A549 (cell line): ENCODE measurements around the gene RANBP6. TPM values are rescaled to one million over a fixed set of nuclear protein-coding genes. Genes with fewer than 3 reads are reported as not detected.
"Not testable (repeated sequence)": the region's sequence is repeated elsewhere in the genome, so short reads cannot be mapped to it uniquely, and the experiment has no call there.

Source experiments
- ATAC-seq, 2 experiments: fragments of 200-7000 bp in 1 of 2; fragments of >200 bp in 1 of 2; cut with Nextera tagmentation in 1 of 2; cut with Tn5 transposase in 1 of 2; 3 replicates each; pipeline versions ENCODE4 v1.8.0 to v1.9.1; 2018 to 2020; ENCODE audit warnings: mild to moderate bottlenecking in 1 of 2, moderate library complexity in 1 of 2
- CTCF ChIA-PET: fragments of 300-600 bp; sonication (Branson Sonifier 250); formaldehyde crosslinking; extraction: SDS; loops from one replicate; lab custom pipeline; 2021; ENCODE audit warnings: antibody characterized with exemption, inconsistent platforms; lab: Yijun Ruan, JAX
- POLR2A ChIA-PET: fragments of 350-600 bp; formaldehyde crosslinking; extraction: SDS; loops from one replicate; lab custom pipeline; 2021; ENCODE audit warnings: antibody characterized with exemption, inconsistent platforms; lab: Yijun Ruan, JAX
- DNase-seq, 2 experiments: peaks; one replicate each; pipeline versions ENCODE4 v3.0.0 to v3.0.0-alpha.2; 2011 to 2016; ENCODE audit warnings: low read depth in 1 of 2, low spot score in 1 of 2
- FAIRE-seq: peaks from 2 replicates; lab custom pipeline; 2011; peaks lifted over from hg19 to GRCh38; lab: Jason Lieb, UNC
- H3K27ac ChIP-seq, 2 experiments: fragments of >200 bp; sonication (Bioruptor Twin); formaldehyde crosslinking; 3 replicates each; pipeline ENCODE4 v1.5.1; 2016 to 2017
- H3K4me1 ChIP-seq: fragments of >200 bp; sonication (Bioruptor Twin); formaldehyde crosslinking; 3 replicates; pipeline ENCODE4 v1.6.1; 2016
- H3K4me2 ChIP-seq: fragments of >200 bp; sonication (Bioruptor Twin); formaldehyde crosslinking; 3 replicates; pipeline ENCODE4 v1.6.1; 2016
- H3K4me3 ChIP-seq: fragments of >200 bp; sonication (Bioruptor Twin); formaldehyde crosslinking; 3 replicates; pipeline ENCODE4 v1.5.1; 2016
- H3K9me3 ChIP-seq: fragments of >200 bp; sonication (Bioruptor Twin); formaldehyde crosslinking; 3 replicates; pipeline ENCODE4 v1.6.1; 2016
- CHD4 ChIP-seq: fragments of 200-600 bp; sonication (generic); IDR thresholded peaks from 2 replicates; pipeline ENCODE4 v1.6.1; 2016; ENCODE audit warnings: antibody characterized with exemption, mild to moderate bottlenecking, borderline replicate concordance
- FOSL2 ChIP-seq, 2 experiments: fragments of 450-650 bp in 1 of 2; fragments of >200 bp in 1 of 2; sonication (Bioruptor Twin) in 1 of 2; formaldehyde crosslinking; IDR thresholded peaks; 2 replicates each; pipeline versions ENCODE4 v1.5.0 to v1.6.1; 2016 to 2020; ENCODE audit warnings: mild to moderate bottlenecking in 1 of 2, moderate library complexity in 1 of 2
- HOXB5 ChIP-seq: fragments of 250-450 bp; sonication (Bioruptor Pico); IDR thresholded peaks from 2 replicates; pipeline ENCODE4 v1.5.0; 2020; ENCODE audit warnings: mild to moderate bottlenecking, moderate library complexity
- JUN ChIP-seq, 2 experiments: fragments of >200 bp; sonication (Bioruptor Twin); formaldehyde crosslinking; IDR thresholded peaks; 2 replicates in 1 of 2; 3 replicates in 1 of 2; pipeline ENCODE4 v1.6.1; 2016 to 2017
- JUNB ChIP-seq: fragments of >200 bp; sonication (Bioruptor Twin); formaldehyde crosslinking; IDR thresholded peaks from 2 replicates; pipeline ENCODE4 v1.6.1; 2016
- WGBS: methylation state at CpG from one replicate; pipeline ENCODE4 v1.1.6; 2017; ENCODE audit errors: missing lambda C conversion rate; 5-methylcytosine and 5-hydroxymethylcytosine counted together
- polyA plus RNA-seq, 4 experiments: library from polyadenylated mRNA; depleted of rRNA in 3 of 4; stranded (reverse); fragments of >200 nt; fragmentation: RNase III in 1 of 4; extraction: RNeasy Plus Mini Kit Qiagen cat#74134 plus additional on column Dnase treatment in 1 of 4; gene quantifications; 2 replicates in 3 of 4; 3 replicates in 1 of 4; pipeline ENCODE4 v1.2.3, GENCODE V29; 2011 to 2017
- TF ChIP-seq, protein P1 (sequence below): fragments of >200 bp; sonication (Bioruptor Twin); formaldehyde crosslinking; IDR thresholded peaks from 3 replicates; pipeline ENCODE4 v1.5.1; 2016
- TF ChIP-seq, protein P2 (sequence below): fragments of >200 bp; sonication (Bioruptor Twin); formaldehyde crosslinking; IDR thresholded peaks from 3 replicates; pipeline ENCODE4 v1.6.1; 2016
- TF ChIP-seq, protein P3 (sequence below): IDR thresholded peaks from 2 replicates; pipeline ENCODE4 v1.6.1; 2012

Gene RANBP6
- polyA plus RNA-seq, 2 of the 4 experiments (the other 2 are of a cell fraction), result 17.4 to 19.6 TPM

DNA sequence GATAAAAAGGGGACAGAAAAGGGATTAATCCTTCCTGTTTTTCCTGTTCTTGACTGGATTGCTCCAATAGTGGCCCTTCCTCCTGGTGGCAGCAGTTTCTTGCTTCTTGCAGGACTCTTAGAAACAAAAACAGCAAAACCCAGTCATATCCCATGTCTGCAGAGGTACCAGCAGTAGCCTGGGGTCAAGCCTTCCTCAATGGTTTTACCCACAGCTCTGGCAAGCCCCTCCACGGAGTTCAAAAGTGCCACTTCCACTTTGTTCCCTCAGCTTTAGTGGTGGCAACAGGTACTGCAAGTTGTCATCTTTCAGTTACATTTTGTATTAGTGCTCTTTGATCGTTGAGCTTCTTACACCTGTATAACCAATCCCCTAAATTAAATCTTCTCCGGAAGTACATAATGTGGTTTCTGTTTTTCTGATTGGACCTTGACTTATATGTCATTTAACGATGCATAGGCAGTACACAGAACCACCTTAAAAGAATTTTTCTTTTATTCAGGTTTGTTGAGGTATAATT, 8.7 kb upstream of the RANBP6 start:
- POLR2A ChIA-PET, result interaction anchor here (1.5 kb wide), 2 partner anchors 9 to 16 kb away, joined by 5 to 12 read pairs; partner anchors contain the start of gene RANBP6
- H3K27ac ChIP-seq, result peak overlapping the region in 1 of 2 experiments; percentile 63; a peak in 2 of 6 replicates

DNA sequence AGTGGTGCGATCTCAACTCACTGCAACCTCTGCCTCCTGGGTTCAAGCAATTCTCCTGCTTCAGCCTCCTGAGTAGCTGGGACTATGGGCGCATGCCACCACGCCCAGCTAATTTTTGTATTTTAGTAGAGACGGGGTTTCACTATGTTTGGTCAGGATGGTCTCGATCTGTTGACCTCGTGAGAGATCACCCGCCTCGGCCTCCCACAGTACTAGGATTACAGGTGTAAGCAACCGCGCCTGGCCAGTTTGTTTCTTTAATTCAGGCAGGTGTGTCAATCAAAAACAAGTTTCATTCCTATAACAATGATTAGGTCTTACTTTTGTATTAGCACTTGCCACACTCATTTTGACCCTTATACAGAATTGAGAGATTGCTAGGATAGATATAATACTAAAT, 1.6 kb upstream of the RANBP6 start:
- not testable (repeated sequence) for H3K4me1 ChIP-seq, H3K27ac ChIP-seq, H3K9me3 ChIP-seq, ATAC-seq, FAIRE-seq, DNase-seq, H3K4me2 ChIP-seq, H3K4me3 ChIP-seq
- WGBS, result 96% methylated on average over 10 of the region's 10 CpGs
- CTCF ChIA-PET, result interaction anchor here (0.6 to 1.5 kb wide), 5 partner anchors 11 to 486 kb away, joined by 3 to 7 read pairs (median 3); no protein-coding TSS in a partner anchor
- POLR2A ChIA-PET, result interaction anchor here (1.0 kb wide), 1 partner anchor 9 kb away, joined by 4 read pairs; a partner anchor contains a TSS

More for the DNA sequence above, 8.7 kb upstream of the RANBP6 start:
- peak; percentile 7 for FAIRE-seq
- Histone ChIP-seq H3K4me1 (0 out of 3 replicates have a peak, but pooled peaks cover 1% of the 10 kb centered on the region), H3K4me2 (peak overlapping the region; percentile 59), H3K9me3 (no peaks in the 10 kb centered on the region), H3K4me3 (no peak overlapping the region)
- peak; percentile 84 to 90 for ATAC-seq
- TF ChIP-seq, protein P1, sequence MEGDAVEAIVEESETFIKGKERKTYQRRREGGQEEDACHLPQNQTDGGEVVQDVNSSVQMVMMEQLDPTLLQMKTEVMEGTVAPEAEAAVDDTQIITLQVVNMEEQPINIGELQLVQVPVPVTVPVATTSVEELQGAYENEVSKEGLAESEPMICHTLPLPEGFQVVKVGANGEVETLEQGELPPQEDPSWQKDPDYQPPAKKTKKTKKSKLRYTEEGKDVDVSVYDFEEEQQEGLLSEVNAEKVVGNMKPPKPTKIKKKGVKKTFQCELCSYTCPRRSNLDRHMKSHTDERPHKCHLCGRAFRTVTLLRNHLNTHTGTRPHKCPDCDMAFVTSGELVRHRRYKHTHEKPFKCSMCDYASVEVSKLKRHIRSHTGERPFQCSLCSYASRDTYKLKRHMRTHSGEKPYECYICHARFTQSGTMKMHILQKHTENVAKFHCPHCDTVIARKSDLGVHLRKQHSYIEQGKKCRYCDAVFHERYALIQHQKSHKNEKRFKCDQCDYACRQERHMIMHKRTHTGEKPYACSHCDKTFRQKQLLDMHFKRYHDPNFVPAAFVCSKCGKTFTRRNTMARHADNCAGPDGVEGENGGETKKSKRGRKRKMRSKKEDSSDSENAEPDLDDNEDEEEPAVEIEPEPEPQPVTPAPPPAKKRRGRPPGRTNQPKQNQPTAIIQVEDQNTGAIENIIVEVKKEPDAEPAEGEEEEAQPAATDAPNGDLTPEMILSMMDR, result peak; percentile 37; the same call in 2 of the 3 replicates
- TF ChIP-seq CHD4, result no peak
- CTCF ChIA-PET, result interaction anchor here (0.7 to 2.8 kb wide), 22 partner anchors 9 to 694 kb away, joined by 3 to 23 read pairs (median 4); partner anchors contain the start of gene RANBP6
- WGBS, result 5% methylated on average over 4 of the region's 4 CpGs
- peak; percentile 35 to 48 for DNase-seq

DNA sequence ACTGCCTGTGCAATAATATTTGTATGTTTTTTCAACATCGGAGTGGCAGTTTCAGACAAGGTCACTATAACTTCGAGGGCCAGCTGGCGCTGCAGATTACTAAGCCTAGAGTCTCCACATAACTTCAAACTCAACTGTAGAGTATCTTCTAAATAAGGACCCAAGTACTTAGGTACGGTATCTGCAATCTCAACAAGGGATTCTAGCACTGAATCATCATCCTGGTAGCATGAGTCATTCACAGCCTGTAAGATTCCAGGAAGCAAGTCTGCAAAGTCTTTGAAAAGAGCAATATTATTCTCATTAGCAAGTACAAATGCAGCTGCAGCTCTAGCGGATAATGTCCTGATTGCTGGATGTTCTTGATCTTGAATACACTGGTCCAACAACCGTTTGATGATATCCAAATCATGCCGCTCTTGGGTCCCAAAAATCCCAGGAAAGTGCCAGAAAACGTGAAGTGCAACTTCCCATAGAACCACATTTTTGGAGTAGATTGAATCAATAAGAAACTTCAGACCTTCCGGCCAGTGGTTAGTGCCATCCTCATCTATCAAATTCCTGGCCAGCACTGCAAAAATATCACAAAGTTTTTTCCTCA, 654 bp downstream of the RANBP6 start:
- DNase-seq, result peak; percentile 36 to 37
- ChIA-PET POLR2A (interaction anchor here (0.7 to 1.4 kb wide), 6 partner anchors 8 to 182 kb away, joined by 3 to 12 read pairs (median 6); partner anchors contain the start of gene ERMP1), CTCF (interaction anchor here (0.6 to 2.0 kb wide), 3 partner anchors 9 to 428 kb away, joined by 5 to 9 read pairs (median 7); no protein-coding TSS in a partner anchor)
- Histone ChIP-seq H3K27ac (peak overlapping the region; percentile 69 to 88), H3K4me2 (peak overlapping the region; percentile 80), H3K9me3 (no peaks in the 10 kb centered on the region), H3K4me3 (peak overlapping the region; percentile 61), H3K4me1 (peaks cover 6% of the 10 kb centered on the region; the same call in 2 of the 3 replicates)
- 8% methylated on average over 9 of the region's 9 CpGs for WGBS
- FAIRE-seq, result no peak
- TF ChIP-seq HOXB5 (CRISPR knock-in tag) (no peak), FOSL2 (IDR thresholded peaks at IDR 0.05) (0 out of 2 replicates have a peak, but pooled peaks have one; percentile 43), FOSL2 (CRISPR knock-in tag; IDR thresholded peaks at IDR 0.05) (peak; percentile 79), JUNB (0 out of 2 replicates have a peak, but pooled peaks have one; percentile 16)
- peak; percentile 47 to 58; a peak in 4 of 6 replicates for ATAC-seq

DNA sequence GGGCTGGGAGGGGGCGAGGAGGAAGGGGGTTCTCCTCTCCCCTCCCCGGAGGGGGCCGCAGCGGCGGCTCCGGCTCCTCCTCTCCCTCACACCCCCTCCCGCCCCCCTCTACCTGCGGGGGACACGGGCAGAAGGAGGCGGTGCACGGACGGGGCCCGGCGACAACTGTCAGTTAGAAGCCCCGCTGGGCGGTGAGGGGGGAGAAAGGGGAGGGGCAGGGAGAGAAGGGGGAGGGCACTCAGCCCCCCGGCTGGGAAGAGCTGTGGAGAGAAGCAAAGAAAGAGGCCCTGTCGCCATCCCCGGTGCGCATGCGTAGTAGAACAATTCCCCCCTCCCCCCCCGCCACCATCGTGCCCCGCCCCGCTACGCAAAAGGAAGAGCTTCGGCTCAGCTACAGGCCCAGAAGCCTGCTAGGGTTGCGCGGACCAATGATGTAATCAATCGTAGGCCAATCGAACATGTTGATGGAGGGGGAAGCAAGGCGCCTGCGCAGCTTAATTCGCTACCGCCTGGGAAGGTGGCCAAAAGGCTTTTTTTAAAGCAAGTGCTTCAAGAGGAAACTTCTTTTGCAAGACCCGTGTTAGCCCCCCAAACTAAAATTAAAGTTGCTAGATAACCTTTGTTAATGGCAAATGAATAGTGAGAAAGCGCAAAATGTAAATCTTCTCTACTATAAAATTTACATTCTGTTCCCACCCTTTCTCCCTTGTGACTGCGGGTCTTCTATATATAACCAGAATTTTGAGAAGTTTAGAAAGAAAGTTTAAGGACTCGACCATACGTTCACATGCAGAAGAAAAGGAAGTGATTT, 7.0 kb downstream of the RANBP6 start:
- Histone ChIP-seq H3K27ac (peak overlapping the region; percentile 98), H3K4me2 (peak overlapping the region; percentile 90), H3K4me3 (peak overlapping the region; percentile 98), H3K4me1 (peaks cover 18% of the 10 kb centered on the region; the same call in 2 of the 3 replicates), H3K9me3 (no peaks in the 10 kb centered on the region)
- 1% methylated on average over 20 of the region's 40 CpGs for WGBS
- peak; percentile 27 to 80; a peak in 3 of 5 replicates for TF ChIP-seq JUN (IDR thresholded peaks at IDR 0.05)
- TF ChIP-seq, protein P2, sequence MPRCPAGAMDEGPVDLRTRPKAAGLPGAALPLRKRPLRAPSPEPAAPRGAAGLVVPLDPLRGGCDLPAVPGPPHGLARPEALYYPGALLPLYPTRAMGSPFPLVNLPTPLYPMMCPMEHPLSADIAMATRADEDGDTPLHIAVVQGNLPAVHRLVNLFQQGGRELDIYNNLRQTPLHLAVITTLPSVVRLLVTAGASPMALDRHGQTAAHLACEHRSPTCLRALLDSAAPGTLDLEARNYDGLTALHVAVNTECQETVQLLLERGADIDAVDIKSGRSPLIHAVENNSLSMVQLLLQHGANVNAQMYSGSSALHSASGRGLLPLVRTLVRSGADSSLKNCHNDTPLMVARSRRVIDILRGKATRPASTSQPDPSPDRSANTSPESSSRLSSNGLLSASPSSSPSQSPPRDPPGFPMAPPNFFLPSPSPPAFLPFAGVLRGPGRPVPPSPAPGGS, result 0 out of 3 replicates have a peak, but pooled peaks have one; percentile 45
- TF ChIP-seq, protein P3, sequence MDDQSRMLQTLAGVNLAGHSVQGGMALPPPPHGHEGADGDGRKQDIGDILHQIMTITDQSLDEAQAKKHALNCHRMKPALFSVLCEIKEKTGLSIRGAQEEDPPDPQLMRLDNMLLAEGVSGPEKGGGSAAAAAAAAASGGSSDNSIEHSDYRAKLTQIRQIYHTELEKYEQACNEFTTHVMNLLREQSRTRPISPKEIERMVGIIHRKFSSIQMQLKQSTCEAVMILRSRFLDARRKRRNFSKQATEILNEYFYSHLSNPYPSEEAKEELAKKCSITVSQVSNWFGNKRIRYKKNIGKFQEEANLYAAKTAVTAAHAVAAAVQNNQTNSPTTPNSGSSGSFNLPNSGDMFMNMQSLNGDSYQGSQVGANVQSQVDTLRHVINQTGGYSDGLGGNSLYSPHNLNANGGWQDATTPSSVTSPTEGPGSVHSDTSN, result no peak
- DNase-seq (peak; percentile 76 to 99), FAIRE-seq (peak; percentile 23), ATAC-seq (peak; percentile 66 to 70)
- CTCF ChIA-PET, result interaction anchor here (1.0 to 3.3 kb wide), 4 partner anchors 15 to 138 kb away, joined by 3 to 14 read pairs (median 7); no protein-coding TSS in a partner anchor
- POLR2A ChIA-PET, result interaction anchor here (0.6 to 1.9 kb wide), 23 partner anchors 8 to 965 kb away, joined by 3 to 7 read pairs (median 4); partner anchors contain the start of genes ERMP1 and RIC1
